Measurements from ENCODE around the gene ING2. TPM values are rescaled to one million over a fixed set of nuclear protein-coding genes. Genes with fewer than 3 reads are reported as not detected.
"Not testable (repeated sequence)": the region's sequence is repeated elsewhere in the genome, so short reads cannot be mapped to it uniquely, and the experiment has no call there.

Gene ING2
- total RNA-seq, 2 experiments from 2014 or later, result 15.3 to 15.4 TPM

GRCh38 chr4:183553147-183553478 is 48.3 kb downstream of the ING2 start:
- H3K4me3 Mint-ChIP-seq; H3K9me3 Mint-ChIP-seq (ENCODE audit: insufficient read depth); POLR2A ChIA-PET; H3K27ac Mint-ChIP-seq; CTCF ChIA-PET; H3K36me3 Mint-ChIP-seq (ENCODE audit: low read depth); H3K27me3 Mint-ChIP-seq (ENCODE audit: low read depth); DNase-seq; ATAC-seq; H3K4me1 Mint-ChIP-seq (ENCODE audit: low read depth): not testable (repeated sequence)

GRCh38 chr4:183553601-183554345 is 48.9 kb downstream of the ING2 start:
- ATAC-seq, result no peak
- CTCF ChIA-PET, result no interaction called here
- H3K36me3 Mint-ChIP-seq (ENCODE audit: low read depth), result no peaks in the 10 kb centered on the region
- DNase-seq, result no peak
- no peak overlapping the region for H3K27ac Mint-ChIP-seq
- POLR2A ChIA-PET, result no interaction called here
- peaks cover under 1% of the 10 kb centered on the region for H3K27me3 Mint-ChIP-seq (ENCODE audit: low read depth)
- H3K9me3 Mint-ChIP-seq (ENCODE audit: insufficient read depth), result no peaks in the 10 kb centered on the region
- no peak overlapping the region for H3K4me3 Mint-ChIP-seq
- no peaks in the 10 kb centered on the region for H3K4me1 Mint-ChIP-seq (ENCODE audit: low read depth)

- H3K27ac Mint-ChIP-seq, result no peak overlapping the region
- CTCF ChIA-PET, result no interaction called here
- H3K27me3 Mint-ChIP-seq (ENCODE audit: low read depth), result no peaks in the 10 kb centered on the region
- H3K9me3 Mint-ChIP-seq (ENCODE audit: insufficient read depth), result no peaks in the 10 kb centered on the region
- H3K4me1 Mint-ChIP-seq (ENCODE audit: low read depth), result no peaks in the 10 kb centered on the region
- no peaks in the 10 kb centered on the region for H3K36me3 Mint-ChIP-seq (ENCODE audit: low read depth)
- no peak overlapping the region for H3K4me3 Mint-ChIP-seq
- DNase-seq (no peak), ATAC-seq (peak; percentile 30)
- POLR2A ChIA-PET, result no interaction called here
Observed at GRCh38 chr4:183554346-183554686, 49.5 kb downstream of the ING2 start.

GRCh38 chr4:183554878-183555585 is 50.2 kb downstream of the ING2 start:
- H3K4me1 Mint-ChIP-seq (ENCODE audit: low read depth), result no peaks in the 10 kb centered on the region
- CTCF ChIA-PET, result no interaction called here
- POLR2A ChIA-PET, result no interaction called here
- DNase-seq (no peak), ATAC-seq (no peak)
- H3K27ac Mint-ChIP-seq, result no peak overlapping the region
- H3K4me3 Mint-ChIP-seq, result no peak overlapping the region
- H3K9me3 Mint-ChIP-seq (ENCODE audit: insufficient read depth), result no peaks in the 10 kb centered on the region
- H3K36me3 Mint-ChIP-seq (ENCODE audit: low read depth), result no peaks in the 10 kb centered on the region
- no peaks in the 10 kb centered on the region for H3K27me3 Mint-ChIP-seq (ENCODE audit: low read depth)

GRCh38 chr4:183556947-183557346 is 52.1 kb downstream of the ING2 start:
- Mint-ChIP-seq H3K4me1 (ENCODE audit: low read depth) (no peaks in the 10 kb centered on the region), H3K4me3 (no peak overlapping the region), H3K27me3 (ENCODE audit: low read depth) (no peaks in the 10 kb centered on the region), H3K36me3 (ENCODE audit: low read depth) (no peaks in the 10 kb centered on the region), H3K9me3 (ENCODE audit: insufficient read depth) (no peaks in the 10 kb centered on the region), H3K27ac (no peak overlapping the region)
- POLR2A ChIA-PET, result no interaction called here
- CTCF ChIA-PET, result no interaction called here
- no peak for ATAC-seq
- DNase-seq, result no peak

- H3K27me3 Mint-ChIP-seq (ENCODE audit: low read depth), result no peaks in the 10 kb centered on the region
- no peak overlapping the region for H3K4me3 Mint-ChIP-seq
- H3K4me1 Mint-ChIP-seq (ENCODE audit: low read depth), result no peaks in the 10 kb centered on the region
- ChIA-PET CTCF (no interaction called here), POLR2A (no interaction called here)
- DNase-seq (no peak), ATAC-seq (no peak)
- no peaks in the 10 kb centered on the region for H3K36me3 Mint-ChIP-seq (ENCODE audit: low read depth)
- no peaks in the 10 kb centered on the region for H3K9me3 Mint-ChIP-seq (ENCODE audit: insufficient read depth)
- no peak overlapping the region for H3K27ac Mint-ChIP-seq
Observed at GRCh38 chr4:183557611-183558010, 52.8 kb downstream of the ING2 start.

- H3K27me3 Mint-ChIP-seq (ENCODE audit: low read depth), result no peaks in the 10 kb centered on the region
- no peak for DNase-seq
- ChIA-PET CTCF (no interaction called here), POLR2A (no interaction called here)
- H3K27ac Mint-ChIP-seq, result no peak overlapping the region
- H3K36me3 Mint-ChIP-seq (ENCODE audit: low read depth), result no peaks in the 10 kb centered on the region
- no peaks in the 10 kb centered on the region for H3K9me3 Mint-ChIP-seq (ENCODE audit: insufficient read depth)
- no peak for ATAC-seq
- H3K4me1 Mint-ChIP-seq (ENCODE audit: low read depth), result no peaks in the 10 kb centered on the region
- no peak overlapping the region for H3K4me3 Mint-ChIP-seq
Observed at GRCh38 chr4:183558873-183559272, 54.0 kb downstream of the ING2 start.

- POLR2A ChIA-PET, result no interaction called here
- ATAC-seq (no peak), DNase-seq (no peak)
- CTCF ChIA-PET, result no interaction called here
- H3K27me3 Mint-ChIP-seq (ENCODE audit: low read depth), result peaks cover 5% of the 10 kb centered on the region
- H3K36me3 Mint-ChIP-seq (ENCODE audit: low read depth), result no peaks in the 10 kb centered on the region
- no peaks in the 10 kb centered on the region for H3K4me1 Mint-ChIP-seq (ENCODE audit: low read depth)
- no peak overlapping the region for H3K4me3 Mint-ChIP-seq
- H3K27ac Mint-ChIP-seq, result no peak overlapping the region
- H3K9me3 Mint-ChIP-seq (ENCODE audit: insufficient read depth), result no peaks in the 10 kb centered on the region
Observed at GRCh38 chr4:183561905-183562304, 57.0 kb downstream of the ING2 start.

Other genes starting within 250 kb of the ING2 start
- not detected for gene CLDN22, start 184.8 kb upstream of the ING2 start, total RNA-seq
- not detected for gene CLDN24, start 182.6 kb upstream of the ING2 start, total RNA-seq
- gene CDKN2AIP, start 60.4 kb upstream of the ING2 start, total RNA-seq, result 10 to 100 TPM; 27.6 to 30.2 TPM
- 10 to 100 TPM; 15.6 to 17.2 TPM for gene RWDD4, start 154.1 kb downstream of the ING2 start, total RNA-seq
- 10 to 100 TPM; 26.5 to 29.9 TPM for gene TRAPPC11, start 154.2 kb downstream of the ING2 start, total RNA-seq

All from activated CD8-positive, alpha-beta T cell treated with anti-CD3 and anti-CD28 coated beads, Interleukin-2, amount 10 ng/mL, durations not matched to agents 7 days and 5 days (primary cell).